Esophagus muscularis mucosa (tissue), 4 donors: ENCODE results near the gene DNAH10. TPM values are rescaled to one million over a fixed set of nuclear protein-coding genes. Genes with fewer than 3 reads are reported as not detected.

Source experiments
- DNase-seq: peaks from one replicate; pipeline ENCODE4 v3.0.0-alpha.2; 2017; ENCODE audit errors: extremely low spot score
- H3K27ac ChIP-seq, 4 donors: fragments of 200-600 bp; sonication (generic); replicated peaks in 1 of 4; 1 replicate in 3 of 4; 2 replicates in 1 of 4; pipeline ENCODE4 v1.5.1; 2016 to 2019; ENCODE audit warnings: mild to moderate bottlenecking in 1 of 4
- H3K27me3 ChIP-seq, 4 donors: fragments of 200-600 bp; sonication (generic); one replicate each; pipeline versions ENCODE4 v1.5.1 to v1.6.0; 2016 to 2019
- H3K36me3 ChIP-seq, 4 donors: fragments of 200-600 bp; sonication (generic); one replicate each; pipeline ENCODE4 v1.5.1; 2016 to 2019
- H3K4me1 ChIP-seq, 4 donors: fragments of 200-600 bp; sonication (generic); one replicate each; pipeline ENCODE4 v1.5.1; 2016 to 2019
- H3K4me3 ChIP-seq, 4 donors: fragments of 200-600 bp; sonication (generic); 1 replicate in 2 of 4; 2 replicates in 2 of 4; pipeline ENCODE4 v1.5.1; 2016 to 2019; ENCODE audit warnings: mild to moderate bottlenecking in 4 of 4, moderate library complexity in 1 of 4
- H3K9me3 ChIP-seq, 4 donors: fragments of 200-600 bp; sonication (generic); 1 replicate in 3 of 4; 2 replicates in 1 of 4; pipeline ENCODE4 v1.5.1; 2016 to 2019
- CTCF ChIP-seq, 3 experiments: fragments of 200-600 bp in 2 of 3; fragments of 450-650 bp in 1 of 3; sonication (generic) in 2 of 3; IDR thresholded peaks; one replicate each; pipeline ENCODE4 v1.5.1; 2017 to 2019; ENCODE audit warnings: antibody characterized with exemption in 3 of 3, mild to moderate bottlenecking in 2 of 3, moderate library complexity in 1 of 3
- EP300 ChIP-seq: sonication (generic); formaldehyde crosslinking; IDR thresholded peaks from one replicate; pipeline ENCODE4 v1.6.1; 2017; ENCODE audit warnings: antibody characterized with exemption
- POLR2A ChIP-seq: fragments of 450-650 bp; IDR thresholded peaks from one replicate; pipeline ENCODE4 v1.6.1; 2017; ENCODE audit warnings: antibody characterized with exemption, moderate library complexity, mild to moderate bottlenecking, low read depth
- POLR2AphosphoS5 ChIP-seq, 2 donors: sonication (generic); formaldehyde crosslinking; IDR thresholded peaks; one replicate each; pipeline ENCODE4 v1.6.1; 2017; ENCODE audit warnings: antibody characterized with exemption in 2 of 2
- WGBS: methylation state at CpG from one replicate; pipeline ENCODE4 v1.1.5; 2018; 5-methylcytosine and 5-hydroxymethylcytosine counted together
- intact Hi-C: fragments of 100-400 bp; cut with DNase I; formaldehyde crosslinking; loops from one replicate; pipeline ENCODE4 v1.15.1; 2023
- total RNA-seq, 4 donors: library from RNA; depleted of rRNA; stranded (reverse); fragments of >200 nt; gene quantifications; one replicate each; pipeline versions ENCODE4 v1.1.0 to v1.2.1, GENCODE V29; 2016

The DNAH10 gene
- total RNA-seq, 4 donors from 2014 or later = 0.06 to 1.3 TPM; not detected in 2

GRCh38 chr12:123836292-123836691, 74.2 kb downstream of the DNAH10 start:
- H3K27me3 ChIP-seq = peaks cover 0 to 5% (median 0%) of the 10 kb centered on the region in 4 donors
- intact Hi-C loops = no loop called here
- no peak for DNase-seq
- H3K36me3 ChIP-seq = no peaks in the 10 kb centered on the region
- no peak overlapping the region for H3K4me3 ChIP-seq
- peaks cover 0 to 21% (median 9%) of the 10 kb centered on the region in 4 donors for H3K9me3 ChIP-seq
- H3K27ac ChIP-seq = no peak overlapping the region
- TF ChIP-seq POLR2A (no peak), POLR2AphosphoS5 (IDR thresholded peaks at IDR 0.05) (no peak), EP300 (no peak), CTCF (IDR thresholded peaks at IDR 0.05) (no peak)
- no peaks in the 10 kb centered on the region for H3K4me1 ChIP-seq
- WGBS = 37% methylated on average over 2 of the region's 2 CpGs

DNA sequence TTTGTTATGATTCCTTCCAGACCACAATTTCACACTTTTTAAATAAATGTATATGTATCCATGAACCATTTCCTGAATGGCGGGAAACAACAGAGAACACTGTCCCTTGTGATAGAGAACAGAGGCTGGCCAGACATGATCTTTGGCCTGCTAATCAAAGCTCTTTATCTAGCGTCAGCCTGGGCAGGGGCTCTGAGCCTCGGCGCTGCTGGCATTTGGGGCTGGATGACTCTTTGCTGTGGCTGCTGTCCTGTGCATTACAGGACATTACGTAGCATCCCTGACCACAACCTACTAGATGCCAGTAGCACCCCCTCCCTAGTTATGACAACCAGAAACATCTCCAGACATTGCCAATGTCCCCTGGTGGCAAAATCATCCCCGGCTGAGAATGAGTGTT, 77.7 kb downstream of the DNAH10 start:
- DNase-seq = no peak
- peaks cover 0 to 15% (median 0%) of the 10 kb centered on the region in 4 donors for H3K27me3 ChIP-seq
- peaks cover 0 to 5% (median 2%) of the 10 kb centered on the region in 4 donors for H3K9me3 ChIP-seq
- WGBS = 61% methylated on average over 5 of the region's 6 CpGs
- TF ChIP-seq POLR2AphosphoS5 (IDR thresholded peaks at IDR 0.05) = no peak
- TF ChIP-seq CTCF (IDR thresholded peaks at IDR 0.05) = no peak
- no peak for TF ChIP-seq EP300
- no peak for TF ChIP-seq POLR2A
- intact Hi-C loops = no loop called here
- H3K4me3 ChIP-seq = no peak overlapping the region
- H3K36me3 ChIP-seq = no peaks in the 10 kb centered on the region
- no peak overlapping the region for H3K27ac ChIP-seq
- H3K4me1 ChIP-seq = no peaks in the 10 kb centered on the region

DNA sequence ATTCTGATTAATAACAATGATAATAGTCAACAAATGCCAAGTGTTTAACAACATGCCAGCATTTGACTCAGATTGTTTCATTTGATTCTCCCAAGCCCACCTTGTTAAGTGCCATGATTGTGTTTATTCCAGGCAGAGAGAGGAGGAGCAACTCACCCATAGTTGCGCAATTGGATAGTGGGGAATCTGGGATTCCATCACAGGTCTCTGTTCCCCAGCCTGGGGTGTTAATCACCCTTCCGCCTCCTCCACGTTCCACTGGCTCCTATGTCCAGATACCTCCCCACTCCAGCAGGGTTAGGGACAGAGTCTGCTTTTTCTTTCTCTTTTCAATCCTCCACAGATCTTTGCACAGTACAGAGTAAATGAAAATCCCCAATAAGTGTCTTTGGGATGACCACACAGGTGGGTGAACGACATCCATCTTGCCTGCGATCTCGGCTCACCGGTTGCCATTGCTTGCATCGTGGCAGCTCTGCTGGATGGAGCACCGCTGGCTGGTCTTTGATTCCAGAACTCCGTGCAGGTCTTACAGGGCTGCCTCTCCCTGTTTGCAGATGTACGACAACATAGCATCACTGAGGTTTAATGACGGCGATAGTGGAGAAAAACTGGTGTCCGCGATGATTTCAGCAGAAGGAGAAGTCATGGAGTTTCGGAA, 78.8 kb downstream of the DNAH10 start:
- intact Hi-C loops = no loop called here
- Histone ChIP-seq H3K27ac (no peak overlapping the region), H3K27me3 (peaks cover 0 to 15% (median 0%) of the 10 kb centered on the region in 4 donors), H3K4me1 (no peaks in the 10 kb centered on the region), H3K9me3 (no peaks in the 10 kb centered on the region), H3K36me3 (no peaks in the 10 kb centered on the region), H3K4me3 (no peak overlapping the region)
- 95% methylated on average over 16 of the region's 16 CpGs for WGBS
- no peak for DNase-seq
- TF ChIP-seq EP300 (no peak), CTCF (IDR thresholded peaks at IDR 0.05) (no peak), POLR2A (no peak), POLR2AphosphoS5 (IDR thresholded peaks at IDR 0.05) (no peak)

GRCh38 chr12:123843912-123844748, 82.0 kb downstream of the DNAH10 start:
- H3K4me1 ChIP-seq = no peaks in the 10 kb centered on the region
- no peak for DNase-seq
- intact Hi-C loops = no loop called here
- WGBS = 86% methylated on average over 14 of the region's 14 CpGs
- H3K27ac ChIP-seq = no peak overlapping the region
- H3K27me3 ChIP-seq = peaks cover 0 to 10% (median 0%) of the 10 kb centered on the region in 4 donors
- H3K36me3 ChIP-seq = no peaks in the 10 kb centered on the region
- no peak for TF ChIP-seq CTCF (IDR thresholded peaks at IDR 0.05)
- TF ChIP-seq POLR2A = no peak
- no peak for TF ChIP-seq POLR2AphosphoS5 (IDR thresholded peaks at IDR 0.05)
- no peak for TF ChIP-seq EP300
- no peaks in the 10 kb centered on the region for H3K9me3 ChIP-seq
- no peak overlapping the region for H3K4me3 ChIP-seq
